ENCODE results near the gene VMO1.

Gene VMO1

GRCh38 chr17:4753392-4753791 lies 32.8 kb downstream of the VMO1 start:
- DNase-seq = no peak

GRCh38 chr17:4751932-4752331 lies 34.2 kb downstream of the VMO1 start:
- peak; percentile 65 to 92 for DNase-seq

GRCh38 chr17:4750606-4751005 lies 35.6 kb downstream of the VMO1 start:
- peak; percentile 41 to 61 for DNase-seq

- peak; percentile 64 to 71 for DNase-seq
Measured at GRCh38 chr17:4748686-4749085, 37.5 kb downstream of the VMO1 start.

- DNase-seq = peak; percentile 87 to 92
Measured at GRCh38 chr17:4747847-4748246, 38.3 kb downstream of the VMO1 start.

GRCh38 chr17:4744999-4745969 lies 40.9 kb downstream of the VMO1 start:
- DNase-seq = no peak

GRCh38 chr17:4743898-4744297 lies 42.3 kb downstream of the VMO1 start:
- DNase-seq = no peak

GRCh38 chr17:4743216-4743615 lies 42.9 kb downstream of the VMO1 start:
- DNase-seq = no peak

- DNase-seq = no peak
Measured at GRCh38 chr17:4742629-4743028, 43.5 kb downstream of the VMO1 start.

- DNase-seq = no peak
Measured at GRCh38 chr17:4742133-4742532, 44.0 kb downstream of the VMO1 start.

GRCh38 chr17:4741544-4741943 lies 44.6 kb downstream of the VMO1 start:
- DNase-seq = no peak

GRCh38 chr17:4740584-4740983 lies 45.6 kb downstream of the VMO1 start:
- DNase-seq = no peak

- no peak for DNase-seq
Measured at GRCh38 chr17:4740025-4740351, 46.2 kb downstream of the VMO1 start.

GRCh38 chr17:4739122-4740024 lies 46.8 kb downstream of the VMO1 start, which contains the start of the genes CXCL16 and ZMYND15:
TSS of gene CXCL16 (minus strand) at chr17:4739928. CDS start at chr17:4739339, 589 bp downstream.
TSS of gene ZMYND15 (plus strand) at chr17:4739833. CDS start at chr17:4740549, 716 bp downstream.
- peak; percentile 60 to 72 for DNase-seq

GRCh38 chr17:4738136-4739121 lies 47.7 kb downstream of the VMO1 start:
- DNase-seq = peak in 1 of 2 donors; percentile 39

GRCh38 chr17:4735876-4736651 lies 50.1 kb downstream of the VMO1 start:
- DNase-seq = peak; percentile 94 to 97
